ENCODE data around the gene CLDN24.
"Not testable (repeated sequence)": the region's sequence is repeated elsewhere in the genome, so short reads cannot be mapped to it uniquely, and the experiment has no call there.

Gene CLDN24

GRCh38 chr4:183345261-183345660, 23.0 kb upstream of the CLDN24 start:
- DNase-seq: no peak

- no peak for DNase-seq
Measured at GRCh38 chr4:183344523-183345255, 22.5 kb upstream of the CLDN24 start.

- no peak for DNase-seq
Measured at GRCh38 chr4:183343730-183344129, 21.5 kb upstream of the CLDN24 start.

- no peak for DNase-seq
Measured at GRCh38 chr4:183342541-183343533, 20.6 kb upstream of the CLDN24 start.

- no peak for DNase-seq
Measured at GRCh38 chr4:183337833-183338232, 15.6 kb upstream of the CLDN24 start.

GRCh38 chr4:183337349-183337748, 15.1 kb upstream of the CLDN24 start:
- DNase-seq: no peak

GRCh38 chr4:183335369-183335940, 13.2 kb upstream of the CLDN24 start:
- DNase-seq: no peak

- DNase-seq: no peak
Measured at GRCh38 chr4:183333983-183334382, 11.8 kb upstream of the CLDN24 start.

- DNase-seq: no peak
Measured at GRCh38 chr4:183333202-183333601, 11.0 kb upstream of the CLDN24 start.

- DNase-seq: no peak
Measured at GRCh38 chr4:183332447-183332846, 10.2 kb upstream of the CLDN24 start.

GRCh38 chr4:183330841-183331240, 8.6 kb upstream of the CLDN24 start:
- no peak for DNase-seq

GRCh38 chr4:183329954-183330742, 7.9 kb upstream of the CLDN24 start:
- no peak for DNase-seq

- DNase-seq: no peak
Measured at GRCh38 chr4:183329244-183329643, 7.0 kb upstream of the CLDN24 start.

- no peak for DNase-seq
Measured at GRCh38 chr4:183328832-183329231, 6.6 kb upstream of the CLDN24 start.

- no peak for DNase-seq
Measured at GRCh38 chr4:183327827-183328226, 5.6 kb upstream of the CLDN24 start.

GRCh38 chr4:183326853-183327252, 4.6 kb upstream of the CLDN24 start:
- no peak for DNase-seq

GRCh38 chr4:183326387-183326786, 4.2 kb upstream of the CLDN24 start:
- DNase-seq: not testable (repeated sequence)

GRCh38 chr4:183324619-183325018, 2.4 kb upstream of the CLDN24 start:
- no peak for DNase-seq

- DNase-seq: not testable (repeated sequence)
Measured at GRCh38 chr4:183324056-183324455, 1.8 kb upstream of the CLDN24 start.

- DNase-seq: no peak
Measured at GRCh38 chr4:183323295-183323694, 1.1 kb upstream of the CLDN24 start.

GRCh38 chr4:183321516-183321915, 710 bp downstream of the CLDN24 start:
- no peak for DNase-seq

- DNase-seq: no peak
Measured at GRCh38 chr4:183321079-183321478, 1.1 kb downstream of the CLDN24 start.

Measured in activated T-cell treated with anti-CD3 and anti-CD28 coated beads, Interleukin-2, amount 50 U/mL, for 1 hour (primary cell).